Bronchial epithelial cell (primary cell): ENCODE measurements around the gene FAM229B. TPM values are rescaled to one million over a fixed set of nuclear protein-coding genes. Genes with fewer than 3 reads are reported as not detected.

Source experiments
- DNase-seq: peaks from one replicate; pipeline ENCODE4 v3.0.0-alpha.2; 2010; ENCODE audit warnings: low read depth
- FAIRE-seq: peaks from 2 replicates; lab custom pipeline; 2011; peaks lifted over from hg19 to GRCh38; lab: Jason Lieb, UNC
- H3K27me3 ChIP-seq: 2 replicates; pipeline ENCODE4 v1.5.1; 2011; ENCODE audit warnings: low read length; ENCODE audit not compliant: control insufficient read depth, insufficient read depth
- H3K36me3 ChIP-seq: 2 replicates; pipeline ENCODE4 v1.5.1; 2011; ENCODE audit warnings: low read length; ENCODE audit not compliant: control insufficient read depth, insufficient read depth
- H3K4me3 ChIP-seq: 2 replicates; pipeline ENCODE4 v1.5.1; 2011; ENCODE audit warnings: mild to moderate bottlenecking, low read depth, low read length, control low read depth
- total RNA-seq: library from RNA; depleted of rRNA; stranded (reverse); fragments of >200 nt; gene quantifications from 2 replicates; pipeline ENCODE4 v1.2.1, GENCODE V29; 2014
- TF ChIP-seq, protein P1 (sequence below): IDR thresholded peaks from 2 replicates; pipeline ENCODE4 v1.5.1; 2011; ENCODE audit warnings: mild to moderate bottlenecking, moderate library complexity, low read length, control low read depth, inconsistent platforms; ENCODE audit not compliant: insufficient read depth, severe bottlenecking

Gene FAM229B
- total RNA-seq, 1 donor from 2014 or later: 1.6 TPM

DNA sequence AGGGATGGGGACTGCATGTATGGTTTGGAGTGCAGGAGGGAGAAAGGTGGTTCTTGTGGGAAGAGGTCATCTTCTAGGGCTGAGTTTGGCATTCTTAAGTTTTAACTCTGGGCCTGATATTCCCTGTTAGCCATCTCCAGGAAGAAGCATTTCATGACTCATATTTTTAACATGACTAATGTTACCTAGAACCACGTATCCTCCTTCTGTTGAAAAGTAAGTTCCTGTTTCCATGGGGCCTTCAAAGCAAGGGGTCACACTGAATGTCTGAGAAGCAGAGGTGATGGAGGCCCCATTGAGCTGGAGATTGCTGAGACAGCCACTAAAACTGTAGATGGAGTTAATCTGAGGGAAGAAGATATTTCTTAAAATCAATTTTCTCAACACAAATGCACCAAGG is 30.2 kb downstream of the FAM229B start:
- no peak overlapping the region for H3K4me3 ChIP-seq
- no peak for FAIRE-seq
- H3K27me3 ChIP-seq: no peaks in the 10 kb centered on the region
- DNase-seq: peak; percentile 85
- H3K36me3 ChIP-seq: no peaks in the 10 kb centered on the region
- TF ChIP-seq, protein P1, sequence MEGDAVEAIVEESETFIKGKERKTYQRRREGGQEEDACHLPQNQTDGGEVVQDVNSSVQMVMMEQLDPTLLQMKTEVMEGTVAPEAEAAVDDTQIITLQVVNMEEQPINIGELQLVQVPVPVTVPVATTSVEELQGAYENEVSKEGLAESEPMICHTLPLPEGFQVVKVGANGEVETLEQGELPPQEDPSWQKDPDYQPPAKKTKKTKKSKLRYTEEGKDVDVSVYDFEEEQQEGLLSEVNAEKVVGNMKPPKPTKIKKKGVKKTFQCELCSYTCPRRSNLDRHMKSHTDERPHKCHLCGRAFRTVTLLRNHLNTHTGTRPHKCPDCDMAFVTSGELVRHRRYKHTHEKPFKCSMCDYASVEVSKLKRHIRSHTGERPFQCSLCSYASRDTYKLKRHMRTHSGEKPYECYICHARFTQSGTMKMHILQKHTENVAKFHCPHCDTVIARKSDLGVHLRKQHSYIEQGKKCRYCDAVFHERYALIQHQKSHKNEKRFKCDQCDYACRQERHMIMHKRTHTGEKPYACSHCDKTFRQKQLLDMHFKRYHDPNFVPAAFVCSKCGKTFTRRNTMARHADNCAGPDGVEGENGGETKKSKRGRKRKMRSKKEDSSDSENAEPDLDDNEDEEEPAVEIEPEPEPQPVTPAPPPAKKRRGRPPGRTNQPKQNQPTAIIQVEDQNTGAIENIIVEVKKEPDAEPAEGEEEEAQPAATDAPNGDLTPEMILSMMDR: no peak

DNA sequence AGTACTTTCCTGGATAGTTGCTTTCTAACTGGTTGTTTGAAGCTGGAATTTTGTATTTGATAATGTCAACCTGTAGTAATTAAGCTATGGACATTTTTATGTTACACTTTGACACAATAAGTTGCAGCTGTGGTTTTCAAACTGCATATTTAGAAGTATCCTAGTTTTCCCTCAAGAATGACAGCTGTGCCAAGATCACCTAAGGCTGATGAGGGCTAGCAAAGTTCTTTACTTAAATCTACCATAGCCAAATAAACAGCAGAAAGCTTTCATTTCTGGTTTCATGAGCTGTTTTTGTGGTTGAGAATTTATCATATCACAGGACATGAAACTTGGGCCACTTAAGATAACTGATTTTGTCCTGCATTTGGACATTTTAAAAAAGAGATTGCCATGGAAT is 30.6 kb downstream of the FAM229B start:
- Histone ChIP-seq H3K36me3 (no peaks in the 10 kb centered on the region), H3K27me3 (no peaks in the 10 kb centered on the region), H3K4me3 (no peak overlapping the region)
- DNase-seq (no peak), FAIRE-seq (no peak)
- TF ChIP-seq, protein P1: no peak

DNA sequence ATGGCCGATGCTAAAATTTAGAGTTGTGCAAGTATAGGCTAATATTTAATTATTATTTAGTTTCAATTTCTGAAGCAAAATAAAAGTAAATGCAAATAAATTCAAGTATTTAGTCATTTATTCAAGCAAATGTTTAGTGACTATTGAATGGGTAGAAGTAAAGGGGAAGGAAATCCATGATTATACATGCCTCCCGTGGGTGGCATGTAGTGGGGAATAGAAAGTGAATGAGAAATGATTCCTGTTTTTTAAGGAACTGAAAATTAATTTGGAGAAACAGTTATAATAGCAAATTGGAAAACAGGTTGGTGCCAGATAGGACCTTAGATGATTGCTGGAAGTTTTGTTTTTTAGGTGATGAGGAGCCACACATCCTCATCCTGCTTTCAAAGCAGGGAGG is 35.4 kb downstream of the FAM229B start:
- no peak for DNase-seq
- TF ChIP-seq, protein P1: no peak
- Histone ChIP-seq H3K4me3 (no peak overlapping the region), H3K36me3 (no peaks in the 10 kb centered on the region), H3K27me3 (no peaks in the 10 kb centered on the region)
- FAIRE-seq: no peak

DNA sequence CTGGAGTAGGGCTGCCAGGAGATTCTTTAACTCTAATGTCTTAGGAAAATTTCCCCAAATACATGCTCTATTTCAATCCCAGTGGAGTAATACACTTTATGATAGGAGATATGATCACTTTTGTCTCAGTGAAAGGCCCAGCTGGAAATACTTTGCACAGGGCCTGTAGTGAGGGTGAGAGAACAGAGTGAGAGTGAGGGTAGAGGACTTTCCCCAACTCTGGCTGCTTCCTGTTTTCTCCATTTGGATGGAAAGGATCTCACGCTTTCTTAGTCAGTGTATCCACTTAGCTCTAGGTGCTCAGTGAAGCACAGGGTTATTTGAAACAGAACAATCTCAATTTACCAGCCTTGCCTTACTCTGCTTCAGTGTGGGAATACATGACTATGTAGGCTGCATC is 36.6 kb downstream of the FAM229B start:
- no peak overlapping the region for H3K4me3 ChIP-seq
- FAIRE-seq: no peak
- DNase-seq: no peak
- H3K27me3 ChIP-seq: no peaks in the 10 kb centered on the region
- TF ChIP-seq, protein P1: no peak
- H3K36me3 ChIP-seq: no peaks in the 10 kb centered on the region

DNA sequence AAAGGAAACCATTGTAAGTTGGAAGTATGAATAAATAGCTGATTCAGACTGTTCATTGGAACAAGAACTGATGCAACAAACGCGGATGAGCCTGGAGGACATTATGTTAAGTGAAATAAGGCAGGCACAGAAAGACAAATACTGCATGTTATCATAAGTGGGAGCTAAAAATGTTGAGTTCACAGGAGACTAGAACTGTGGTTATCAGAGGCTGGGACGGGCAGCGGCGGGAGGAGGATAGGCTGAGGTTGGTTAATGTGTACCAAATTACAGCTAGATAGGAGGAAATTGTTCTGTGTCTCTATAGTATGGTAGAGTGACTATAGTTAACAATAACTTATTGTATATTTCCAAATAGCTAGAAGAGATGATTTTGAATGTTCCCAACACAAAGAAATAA is 40.8 kb downstream of the FAM229B start:
- Histone ChIP-seq H3K36me3 (no peaks in the 10 kb centered on the region), H3K27me3 (no peaks in the 10 kb centered on the region), H3K4me3 (no peak overlapping the region)
- no peak for FAIRE-seq
- DNase-seq: no peak
- TF ChIP-seq, protein P1: no peak

DNA sequence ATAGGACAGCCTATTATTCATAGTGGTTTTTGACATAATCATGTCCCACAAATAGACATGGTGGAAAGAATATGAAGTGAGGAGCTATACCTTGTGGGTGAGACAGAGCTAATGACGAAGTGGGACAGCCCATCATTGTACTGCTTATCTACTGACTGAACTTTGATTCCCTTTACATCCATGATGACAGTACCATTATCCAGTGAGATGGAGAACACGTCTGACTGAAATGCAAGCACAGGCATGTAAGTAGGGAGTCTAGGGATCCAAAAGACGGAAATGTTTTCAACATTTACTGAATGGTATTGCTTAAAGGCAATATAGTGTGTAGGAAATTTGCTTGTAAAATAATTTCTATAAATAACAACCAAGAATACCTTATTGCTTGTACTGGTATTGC is 43.5 kb downstream of the FAM229B start:
- TF ChIP-seq, protein P1: no peak
- H3K4me3 ChIP-seq: no peak overlapping the region
- FAIRE-seq (no peak), DNase-seq (peak; percentile 67)
- H3K27me3 ChIP-seq: no peaks in the 10 kb centered on the region
- H3K36me3 ChIP-seq: no peaks in the 10 kb centered on the region
